Ovary (tissue), 3 donors: ENCODE measurements around the gene C9orf50.
A peak's percentile ranks its signal among the peaks of the same experiment; 100 is the strongest.

Experiments
- CTCF ChIP-seq, 3 donors: fragments of 450-650 bp in 2 of 3; fragments of 200-600 bp in 1 of 3; IDR thresholded peaks; one replicate each; pipeline versions ENCODE4 v1.5.1 to v1.8.0; 2016 to 2022; ENCODE audit warnings: antibody characterized with exemption in 3 of 3, mild to moderate bottlenecking in 1 of 3
- EP300 ChIP-seq: sonication (generic); formaldehyde crosslinking; IDR thresholded peaks from one replicate; pipeline ENCODE4 v1.6.1; 2017; ENCODE audit warnings: antibody characterized with exemption
- POLR2A ChIP-seq: fragments of 450-650 bp; IDR thresholded peaks from one replicate; pipeline ENCODE4 v1.6.1; 2017; ENCODE audit warnings: antibody characterized with exemption, mild to moderate bottlenecking, moderate library complexity
- donor health status: DM: no; HTN: no; CAD: no.

DNA sequence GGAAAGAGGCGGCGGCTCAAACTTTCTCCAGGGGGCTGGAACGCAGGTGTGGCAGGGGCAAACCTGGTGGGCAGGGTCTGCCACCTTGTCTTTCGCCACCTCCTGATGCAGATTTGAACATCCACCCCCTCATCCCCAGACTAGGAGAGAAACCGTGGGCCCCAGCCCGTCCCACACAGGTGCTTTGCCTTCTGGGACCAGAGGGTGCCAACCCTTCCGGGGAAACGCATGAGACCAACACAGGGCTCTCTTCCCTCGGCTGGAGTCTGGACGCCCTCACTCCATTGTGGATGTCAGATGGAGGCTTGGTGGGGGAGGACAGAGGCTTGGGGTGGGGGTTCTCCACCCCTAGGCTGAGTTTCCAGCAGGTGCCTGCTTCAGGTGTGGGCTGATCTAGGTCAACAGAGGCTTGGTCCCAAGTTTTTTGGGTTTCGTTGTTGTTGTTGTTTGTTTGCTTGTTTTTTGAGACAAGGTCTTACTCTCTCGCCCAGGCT is 9.5 kb downstream of the C9orf50 start:
- TF ChIP-seq CTCF (IDR thresholded peaks at IDR 0.05) (peak in 1 of 3 donors; percentile 40), EP300 (no peak), POLR2A (no peak)
